HepG2 (cell line): Measurements from ENCODE around the gene LDLRAD4. TPM values are rescaled to one million over a fixed set of nuclear protein-coding genes. Genes with fewer than 3 reads are reported as not detected.

ENCODE experiments used
- ATAC-seq: fragments of 200-7000 bp; cut with Tn5 transposase; 3 replicates; pipeline ENCODE4 v1.9.1; 2020; ENCODE audit warnings: mild to moderate bottlenecking, moderate library complexity
- BruUV-seq: library from RNA; stranded (reverse); fragments of 400-500 nt; replicated peaks from 2 replicates; lab custom pipeline; 2021; lab: Mats Ljungman, UMichigan
- CTCF ChIA-PET: fragments of 300-600 bp; formaldehyde crosslinking; extraction: SDS; loops from one replicate; lab custom pipeline; 2021; ENCODE audit warnings: low total read pairs, inconsistent platforms, low intra/inter-chr PET ratio; lab: Yijun Ruan, JAX
- POLR2A ChIA-PET: fragments of 350-600 bp; sonication (Branson Sonifier 250); formaldehyde crosslinking; loops from one replicate; lab custom pipeline; 2020; ENCODE audit warnings: antibody characterized with exemption, inconsistent platforms; lab: Yijun Ruan, JAX
- DNase-seq: peaks from one replicate; pipeline ENCODE4 v3.0.0-alpha.2; 2015; ENCODE audit warnings: low spot score
- FAIRE-seq: peaks from 3 replicates; lab custom pipeline; 2011; peaks lifted over from hg19 to GRCh38; lab: Jason Lieb, UNC
- H2AFZ ChIP-seq: one replicate; pipeline ENCODE4 v1.6.1; 2011; ENCODE audit warnings: low read length, inconsistent platforms
- H3K27ac ChIP-seq: fragments of 300-600 bp; 3 replicates; pipeline ENCODE4 v1.8.0; 2011; ENCODE audit warnings: mixed run types, mild to moderate bottlenecking, mixed read lengths, low read length, inconsistent platforms; ENCODE audit not compliant: insufficient read depth; ENCODE audit errors: extremely low read length
- H3K27me3 ChIP-seq, 2 experiments: fragments of 200-600 bp in 1 of 2; 2 replicates in 1 of 2; 3 replicates in 1 of 2; pipeline versions ENCODE4 v1.6.0 to v1.8.0; 2011; ENCODE audit warnings: low read length in 2 of 2, mild to moderate bottlenecking in 2 of 2, moderate library complexity in 2 of 2, inconsistent platforms in 1 of 2; ENCODE audit not compliant: insufficient read depth in 2 of 2, control insufficient read depth in 1 of 2
- H3K36me3 ChIP-seq, 2 experiments: fragments of 200-600 bp in 1 of 2; replicated peaks in 1 of 2; 2 replicates in 1 of 2; 3 replicates in 1 of 2; pipeline versions ENCODE4 v1.5.1 to v1.8.0; 2011; ENCODE audit warnings: low read length in 2 of 2, inconsistent platforms in 1 of 2; ENCODE audit not compliant: insufficient read depth in 2 of 2, control insufficient read depth in 1 of 2
- H3K4me1 ChIP-seq: 2 replicates; pipeline ENCODE4 v1.5.1; 2012; ENCODE audit warnings: low read length, inconsistent platforms; ENCODE audit not compliant: insufficient read depth
- H3K4me2 ChIP-seq: 2 replicates; pipeline ENCODE4 v1.6.0; 2011; ENCODE audit warnings: low read depth, low read length, inconsistent platforms
- H3K4me3 ChIP-seq, 3 experiments: fragments of 200-600 bp in 1 of 3; sonication (generic), shearing (Covaris generic) in 1 of 3; replicated peaks in 1 of 3; 2 replicates each; pipeline ENCODE4 v1.5.1; 2011 to 2016; ENCODE audit warnings: low read length in 3 of 3, inconsistent platforms in 2 of 3, low read depth in 2 of 3, mild to moderate bottlenecking in 2 of 3, control low read depth in 1 of 3, mixed read lengths in 1 of 3; ENCODE audit not compliant: insufficient read depth in 1 of 3
- H3K79me2 ChIP-seq: one replicate; pipeline ENCODE4 v1.6.1; 2011; ENCODE audit warnings: low read length, inconsistent platforms; ENCODE audit not compliant: insufficient read depth
- H3K9ac ChIP-seq: 2 replicates; pipeline ENCODE4 v1.6.0; 2011; ENCODE audit warnings: mild to moderate bottlenecking, low read depth, low read length, inconsistent platforms; ENCODE audit not compliant: insufficient read depth
- H3K9me3 ChIP-seq: 2 replicates; pipeline ENCODE4 v1.5.1; 2012; ENCODE audit warnings: mild to moderate bottlenecking, low read length
- H4K20me1 ChIP-seq: 2 replicates; pipeline ENCODE4 v1.6.0; 2011; ENCODE audit warnings: inconsistent platforms, mild to moderate bottlenecking, low read length, moderate library complexity; ENCODE audit not compliant: insufficient read depth
- ATF4 ChIP-seq, 2 experiments: fragments of 450-650 bp in 1 of 2; sonication (generic) in 1 of 2; formaldehyde crosslinking; IDR thresholded peaks; 2 replicates each; pipeline versions ENCODE4 v1.5.0 to v1.8.0; 2020 to 2022; ENCODE audit warnings: mild to moderate bottlenecking in 1 of 2, missing genetic modification reagents in 1 of 2
- KAT2B ChIP-seq: fragments of 150-350 bp; IDR thresholded peaks from 2 replicates; pipeline ENCODE4 v1.6.1; 2014; ENCODE audit warnings: low read depth, low read length, borderline replicate concordance
- NFYB ChIP-seq: sonication (generic); formaldehyde crosslinking; IDR thresholded peaks from 2 replicates; pipeline ENCODE4 v1.4.0; 2020; ENCODE audit warnings: missing genetic modification reagents
- PCBP1 ChIP-seq: fragments of 200-400 bp; formaldehyde crosslinking; IDR thresholded peaks from 2 replicates; pipeline ENCODE4 v1.6.1; 2017; ENCODE audit warnings: mild to moderate bottlenecking, low read depth, low read length, borderline replicate concordance
- PLRG1 ChIP-seq: fragments of 450-650 bp; conservative IDR thresholded peaks from 2 replicates; pipeline ENCODE4 v1.6.1; 2016
- THAP9 ChIP-seq: sonication (generic); formaldehyde crosslinking; IDR thresholded peaks from 2 replicates; pipeline ENCODE4; 2020; ENCODE audit warnings: missing genetic modification reagents, mild to moderate bottlenecking, borderline replicate concordance
- THRA ChIP-seq: sonication (generic); formaldehyde crosslinking; IDR thresholded peaks from 2 replicates; pipeline ENCODE4 v1.4.0; 2020; ENCODE audit warnings: missing genetic modification reagents, borderline replicate concordance
- U2AF2 ChIP-seq: fragments of 200-400 bp; formaldehyde crosslinking; IDR thresholded peaks from 2 replicates; pipeline ENCODE4 v1.6.1; 2017; ENCODE audit warnings: low read depth, mild to moderate bottlenecking, low read length
- ZSCAN21 ChIP-seq: sonication (generic); formaldehyde crosslinking; IDR thresholded peaks from 2 replicates; pipeline ENCODE4 v1.8.0; 2022; ENCODE audit warnings: mild to moderate bottlenecking, missing genetic modification reagents, moderate library complexity, borderline replicate concordance
- WGBS: methylation state at CpG from one replicate; pipeline ENCODE4 v1.1.6; 2017; ENCODE audit warnings: low lambda C conversion rate; 5-methylcytosine and 5-hydroxymethylcytosine counted together
- in situ Hi-C: cut with HindIII; loops from 2 replicates; pipeline ENCODE4 v1.10.0; 2017; ENCODE audit warnings: low pct_unique_long_range_greater_than_20kb; ENCODE audit not compliant: extremely low pct_ligation_motif_present
- intact Hi-C: fragments of 100-400 bp; cut with micrococcal nuclease; formaldehyde crosslinking; loops from one replicate; pipeline ENCODE4 v1.10.0; 2022; ENCODE audit not compliant: unreplicated experiment
- polyA plus RNA-seq, 8 experiments: library from polyadenylated mRNA; depleted of rRNA in 3 of 8; stranded (reverse) in 7 of 8; unstranded in 1 of 8; fragments of >200 nt; fragmentation: Illumina TruSeq in 4 of 8; extraction: Trizol in 4 of 8; gene quantifications; 2 replicates each; pipeline versions ENCODE4 v1.2.1 to v1.2.3, GENCODE V29; 2011 to 2016; ENCODE audit warnings: low read depth in 4 of 8, missing spikeins in 1 of 8, mixed read lengths in 1 of 8; ENCODE audit not compliant: insufficient read depth in 1 of 8
- total RNA-seq, 5 experiments: library from RNA; depleted of rRNA; stranded (reverse); fragments of >200 nt; fragmentation: Illumina TruSeq; extraction: Trizol; gene quantifications; 2 replicates each; pipeline ENCODE4 v1.2.3, GENCODE V29; 2016; ENCODE audit warnings: low read depth in 1 of 5
- TF ChIP-seq, protein P1 (sequence below): IDR thresholded peaks from 2 replicates; pipeline ENCODE4 v1.6.1; 2016
- TF ChIP-seq, protein P2 (sequence below): sonication (generic); formaldehyde crosslinking; IDR thresholded peaks from 2 replicates; pipeline ENCODE4 v1.8.0; 2022; ENCODE audit warnings: mild to moderate bottlenecking, missing genetic modification reagents, borderline replicate concordance
- TF ChIP-seq, protein P3 (sequence below): sonication (generic); formaldehyde crosslinking; IDR thresholded peaks from 2 replicates; pipeline ENCODE4 v1.5.0; 2020; ENCODE audit warnings: missing genetic modification reagents

The LDLRAD4 gene
- total and polyA plus RNA-seq, 2 of the 13 experiments (the other 11 are each of a cell fraction or from before 2014, with no cell fraction given): 13.6 to 20.9 TPM

- TF ChIP-seq, protein P1, sequence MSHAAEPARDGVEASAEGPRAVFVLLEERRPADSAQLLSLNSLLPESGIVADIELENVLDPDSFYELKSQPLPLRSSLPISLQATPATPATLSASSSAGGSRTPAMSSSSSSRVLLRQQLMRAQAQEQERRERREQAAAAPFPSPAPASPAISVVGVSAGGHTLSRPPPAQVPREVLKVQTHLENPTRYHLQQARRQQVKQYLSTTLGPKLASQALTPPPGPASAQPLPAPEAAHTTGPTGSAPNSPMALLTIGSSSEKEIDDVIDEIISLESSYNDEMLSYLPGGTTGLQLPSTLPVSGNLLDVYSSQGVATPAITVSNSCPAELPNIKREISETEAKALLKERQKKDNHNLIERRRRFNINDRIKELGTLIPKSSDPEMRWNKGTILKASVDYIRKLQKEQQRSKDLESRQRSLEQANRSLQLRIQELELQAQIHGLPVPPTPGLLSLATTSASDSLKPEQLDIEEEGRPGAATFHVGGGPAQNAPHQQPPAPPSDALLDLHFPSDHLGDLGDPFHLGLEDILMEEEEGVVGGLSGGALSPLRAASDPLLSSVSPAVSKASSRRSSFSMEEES (CRISPR knock-in tag): no peak
- no peak for TF ChIP-seq PCBP1
- TF ChIP-seq, protein P2, sequence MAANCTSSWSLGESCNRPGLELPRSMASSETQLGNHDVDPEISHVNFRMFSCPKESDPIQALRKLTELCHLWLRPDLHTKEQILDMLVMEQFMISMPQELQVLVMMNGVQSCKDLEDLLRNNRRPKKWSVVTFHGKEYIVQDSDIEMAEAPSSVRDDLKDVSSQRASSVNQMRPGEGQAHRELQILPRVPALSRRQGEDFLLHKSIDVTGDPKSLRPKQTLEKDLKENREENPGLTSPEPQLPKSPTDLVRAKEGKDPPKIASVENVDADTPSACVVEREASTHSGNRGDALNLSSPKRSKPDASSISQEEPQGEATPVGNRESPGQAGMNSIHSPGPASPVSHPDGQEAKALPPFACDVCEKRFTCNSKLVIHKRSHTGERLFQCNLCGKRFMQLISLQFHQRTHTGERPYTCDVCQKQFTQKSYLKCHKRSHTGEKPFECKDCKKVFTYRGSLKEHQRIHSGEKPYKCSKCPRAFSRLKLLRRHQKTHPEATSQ (CRISPR knock-in tag): no peak
- no peak for TF ChIP-seq KAT2B
- TF ChIP-seq ATF4 (CRISPR knock-in tag; IDR thresholded peaks at IDR 0.05): no peak
- TF ChIP-seq U2AF2: no peak
- TF ChIP-seq PLRG1: no peak
- no peak for TF ChIP-seq NFYB
Observed at GRCh38 chr18:13441736-13442135, 223.2 kb downstream of the LDLRAD4 start (continued).

GRCh38 chr18:13442451-13442850 lies 223.9 kb downstream of the LDLRAD4 start:
- Histone ChIP-seq H3K4me1 (peaks cover 57% of the 10 kb centered on the region), H3K4me2 (no peak overlapping the region), H3K27me3 (no peaks in the 10 kb centered on the region), H3K36me3 (peaks cover 0 to 5% of the 10 kb centered on the region in 2 experiments; a peak in 1 of 5 replicates), H3K9me3 (no peaks in the 10 kb centered on the region), H2AFZ (no peak overlapping the region), H3K4me3 (no peak overlapping the region), H3K79me2 (no peaks in the 10 kb centered on the region), H4K20me1 (no peaks in the 10 kb centered on the region), H3K27ac (no peak overlapping the region), H3K9ac (no peak overlapping the region)
- ChIA-PET POLR2A (no interaction called here), CTCF (no interaction called here)
- in situ Hi-C loops (no loop called here), intact Hi-C loops (loop anchor here (10.0 kb wide), 1 partner anchor 228 kb away; the partner anchor contains the start of gene LDLRAD4)
- BruUV-seq: no TSS peak
- 93% methylated on average over 13 of the region's 17 CpGs for WGBS
- no peak for DNase-seq
- no peak for ATAC-seq
- FAIRE-seq: no peak
- TF ChIP-seq, protein P3, sequence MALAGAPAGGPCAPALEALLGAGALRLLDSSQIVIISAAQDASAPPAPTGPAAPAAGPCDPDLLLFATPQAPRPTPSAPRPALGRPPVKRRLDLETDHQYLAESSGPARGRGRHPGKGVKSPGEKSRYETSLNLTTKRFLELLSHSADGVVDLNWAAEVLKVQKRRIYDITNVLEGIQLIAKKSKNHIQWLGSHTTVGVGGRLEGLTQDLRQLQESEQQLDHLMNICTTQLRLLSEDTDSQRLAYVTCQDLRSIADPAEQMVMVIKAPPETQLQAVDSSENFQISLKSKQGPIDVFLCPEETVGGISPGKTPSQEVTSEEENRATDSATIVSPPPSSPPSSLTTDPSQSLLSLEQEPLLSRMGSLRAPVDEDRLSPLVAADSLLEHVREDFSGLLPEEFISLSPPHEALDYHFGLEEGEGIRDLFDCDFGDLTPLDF (CRISPR knock-in tag): no peak
- no peak for TF ChIP-seq ZSCAN21 (CRISPR knock-in tag)
- TF ChIP-seq THRA (CRISPR knock-in tag): no peak
- no peak for TF ChIP-seq THAP9 (CRISPR knock-in tag)
